ENCODE data around the gene SHH. TPM values are rescaled to one million over a fixed set of nuclear protein-coding genes. Genes with fewer than 3 reads are reported as not detected.

SHH gene
- total and polyA plus RNA-seq, 2 experiments from 2014 or later: not detected

GRCh38 chr7:155808549-155809331 is 3.5 kb downstream of the SHH start:
- Histone ChIP-seq H3K27me3 (ENCODE audit: insufficient read depth) (peaks cover 100% of the 10 kb centered on the region), H3K4me2 (peak overlapping the region; percentile 80), H4K20me1 (replicated peaks; ENCODE audit: insufficient read depth) (peaks cover 10% of the 10 kb centered on the region; the same call in 1 of the 2 replicates), H3K79me2 (replicated peaks; ENCODE audit: insufficient read depth) (no peaks in the 10 kb centered on the region), H3K36me3 (ENCODE audit: insufficient read depth) (no peaks in the 10 kb centered on the region), H2AFZ (no peak overlapping the region), H3K4me3 (peak overlapping the region; percentile 55), H3K4me1 (ENCODE audit: insufficient read depth) (peaks cover 47% of the 10 kb centered on the region), H3F3A (replicated peaks; ENCODE audit: low read depth) (no peaks in the 10 kb centered on the region), H3K27ac (ENCODE audit: low read depth) (no peak overlapping the region), H3K9me2 (ENCODE audit: insufficient read depth) (no peaks in the 10 kb centered on the region)
- H3K36me3 Mint-ChIP-seq (ENCODE audit: low read depth): no peaks in the 10 kb centered on the region
- H3K27me3 Mint-ChIP-seq (ENCODE audit: insufficient read depth, low read depth, poor library complexity): peaks cover 88% of the 10 kb centered on the region
- peak; percentile 2 for ATAC-seq
- H3K4me3 Mint-ChIP-seq: peak overlapping the region; percentile 68
- H3K4me1 Mint-ChIP-seq: peaks cover 55% of the 10 kb centered on the region
- peak; percentile 68 for TF ChIP-seq EZH2phosphoT487 (IDR thresholded peaks at IDR 0.05; ENCODE audit: unreplicated experiment)
- TF ChIP-seq EZH2 (IDR thresholded peaks at IDR 0.05; ENCODE audit: low read depth, unreplicated experiment): peak; percentile 81
- no peak for TF ChIP-seq ETS1 (IDR thresholded peaks at IDR 0.05)
- peak; percentile 48 for DNase-seq (ENCODE audit: low spot score)
- peaks cover 3% of the 10 kb centered on the region for H3K9me3 Mint-ChIP-seq
- no peak overlapping the region for H3K27ac Mint-ChIP-seq

GRCh38 chr7:155807789-155808548 is 4.3 kb downstream of the SHH start:
- ATAC-seq (no peak), DNase-seq (ENCODE audit: low spot score) (peak; percentile 35)
- H3K36me3 ChIP-seq (ENCODE audit: insufficient read depth): no peaks in the 10 kb centered on the region
- Mint-ChIP-seq H3K27me3 (ENCODE audit: insufficient read depth, low read depth, poor library complexity) (peaks cover 86% of the 10 kb centered on the region), H3K9me3 (peaks cover 5% of the 10 kb centered on the region), H3K4me3 (peak overlapping the region; percentile 67), H3K27ac (no peak overlapping the region), H3K36me3 (ENCODE audit: low read depth) (no peaks in the 10 kb centered on the region), H3K4me1 (peaks cover 53% of the 10 kb centered on the region)
- H2AFZ ChIP-seq: no peak overlapping the region
- H3K4me3 ChIP-seq: peak overlapping the region; percentile 55
- no peak overlapping the region for H3K27ac ChIP-seq (ENCODE audit: low read depth)
- peaks cover 47% of the 10 kb centered on the region for H3K4me1 ChIP-seq (ENCODE audit: insufficient read depth)
- no peaks in the 10 kb centered on the region for H3K9me2 ChIP-seq (ENCODE audit: insufficient read depth)
- H4K20me1 ChIP-seq (replicated peaks; ENCODE audit: insufficient read depth): 0 out of 2 replicates have a peak, but pooled peaks cover 10% of the 10 kb centered on the region
- TF ChIP-seq POLR2AphosphoS5 (IDR thresholded peaks at IDR 0.05; ENCODE audit: low read depth) (no peak), EZH2 (IDR thresholded peaks at IDR 0.05; ENCODE audit: low read depth, unreplicated experiment) (no peak), CREB1 (CRISPR knock-in tag; IDR thresholded peaks at IDR 0.05; ENCODE audit: low read depth) (no peak), REST (IDR thresholded peaks at IDR 0.05; ENCODE audit: unreplicated experiment) (no peak), NANOG (IDR thresholded peaks at IDR 0.05; ENCODE audit: borderline replicate concordance) (no peak), CTCF (conservative IDR thresholded peaks at IDR 0.05; ENCODE audit: low read depth in 2 of 2) (no peak), ZNF114 (CRISPR knock-in tag; IDR thresholded peaks at IDR 0.05) (no peak), ZNF331 (CRISPR knock-in tag; IDR thresholded peaks at IDR 0.05; ENCODE audit: low read depth) (no peak), STAT1 (IDR thresholded peaks at IDR 0.05; ENCODE audit: unreplicated experiment) (no peak)
- H3K79me2 ChIP-seq (replicated peaks; ENCODE audit: insufficient read depth): no peaks in the 10 kb centered on the region
- H3F3A ChIP-seq (replicated peaks; ENCODE audit: low read depth): no peaks in the 10 kb centered on the region
- H3K27me3 ChIP-seq (ENCODE audit: insufficient read depth): peaks cover 100% of the 10 kb centered on the region
- H3K4me2 ChIP-seq: peak overlapping the region; percentile 80

Measured in GM23338 (cell line).